ENCODE measurements around the gene DOK3. TPM values are rescaled to one million over a fixed set of nuclear protein-coding genes. Genes with fewer than 3 reads are reported as not detected.

DOK3 gene
- total RNA-seq, 6 donors from 2014 or later = 17.4 to 113 (median 75.9) TPM

GRCh38 chr5:177507596-177508220, 1.9 kb downstream of the DOK3 start:
- DNase-seq = no peak
- Histone ChIP-seq H3K4me3 (peak overlapping the region in 3 of 4 donors; percentile 37 to 48 (median 47)), H3K36me3 (peaks cover 0 to 36% (median 28%) of the 10 kb centered on the region in 4 donors), H3K9me3 (no peaks in the 10 kb centered on the region), H3K27ac (peak overlapping the region; percentile 88 to 92 (median 92)), H3K27me3 (no peaks in the 10 kb centered on the region), H3K4me1 (peaks cover 0 to 19% (median 13%) of the 10 kb centered on the region in 4 donors)
- 73 to 76% methylated on average over 17 of the region's 17 CpGs for WGBS, 2 donors
- ATAC-seq (ENCODE audit: low FRiP score in 2 of 2) = peak; percentile 0 to 16
- no peak for TF ChIP-seq EP300 (IDR thresholded peaks at IDR 0.05)
- TF ChIP-seq, protein P1, sequence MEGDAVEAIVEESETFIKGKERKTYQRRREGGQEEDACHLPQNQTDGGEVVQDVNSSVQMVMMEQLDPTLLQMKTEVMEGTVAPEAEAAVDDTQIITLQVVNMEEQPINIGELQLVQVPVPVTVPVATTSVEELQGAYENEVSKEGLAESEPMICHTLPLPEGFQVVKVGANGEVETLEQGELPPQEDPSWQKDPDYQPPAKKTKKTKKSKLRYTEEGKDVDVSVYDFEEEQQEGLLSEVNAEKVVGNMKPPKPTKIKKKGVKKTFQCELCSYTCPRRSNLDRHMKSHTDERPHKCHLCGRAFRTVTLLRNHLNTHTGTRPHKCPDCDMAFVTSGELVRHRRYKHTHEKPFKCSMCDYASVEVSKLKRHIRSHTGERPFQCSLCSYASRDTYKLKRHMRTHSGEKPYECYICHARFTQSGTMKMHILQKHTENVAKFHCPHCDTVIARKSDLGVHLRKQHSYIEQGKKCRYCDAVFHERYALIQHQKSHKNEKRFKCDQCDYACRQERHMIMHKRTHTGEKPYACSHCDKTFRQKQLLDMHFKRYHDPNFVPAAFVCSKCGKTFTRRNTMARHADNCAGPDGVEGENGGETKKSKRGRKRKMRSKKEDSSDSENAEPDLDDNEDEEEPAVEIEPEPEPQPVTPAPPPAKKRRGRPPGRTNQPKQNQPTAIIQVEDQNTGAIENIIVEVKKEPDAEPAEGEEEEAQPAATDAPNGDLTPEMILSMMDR (IDR thresholded peaks at IDR 0.05) = peak in 2 of 6 experiments; percentile 16 to 36

DNA sequence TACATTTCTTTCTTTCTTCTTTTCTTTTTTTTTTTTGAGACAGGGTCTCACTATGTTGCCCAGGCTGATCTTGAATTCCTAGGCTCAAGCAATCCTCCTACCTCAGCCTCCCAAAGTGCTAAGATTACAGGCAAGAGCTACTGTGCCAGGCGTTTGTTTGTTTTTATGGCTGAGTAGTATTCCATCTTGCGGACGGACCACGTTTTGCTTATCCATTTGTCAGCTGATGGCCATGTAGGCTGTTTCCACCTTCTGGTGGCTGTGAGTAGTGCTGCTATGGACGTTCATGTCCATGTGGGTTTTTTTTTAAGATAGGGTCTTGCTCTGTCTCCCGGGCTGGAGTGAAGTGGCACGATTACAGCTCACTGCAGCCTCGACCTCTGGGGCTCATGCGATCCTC, 2.5 kb downstream of the DOK3 start:
- 79 to 84% methylated on average over 9 of the region's 9 CpGs for WGBS, 2 donors
- Histone ChIP-seq H3K27ac (no peak overlapping the region), H3K27me3 (no peaks in the 10 kb centered on the region), H3K4me3 (peak overlapping the region in 2 of 4 donors; percentile 37 to 48), H3K36me3 (peaks cover 0 to 30% (median 22%) of the 10 kb centered on the region in 4 donors), H3K9me3 (no peaks in the 10 kb centered on the region), H3K4me1 (peaks cover 0 to 19% (median 13%) of the 10 kb centered on the region in 4 donors)
- TF ChIP-seq POLR2A (IDR thresholded peaks at IDR 0.05) (no peak), EP300 (IDR thresholded peaks at IDR 0.05) (no peak), POLR2AphosphoS5 (IDR thresholded peaks at IDR 0.05) (no peak)
- TF ChIP-seq, protein P1 (IDR thresholded peaks at IDR 0.05) = no peak
- no peak for DNase-seq
- no peak for ATAC-seq (ENCODE audit: low FRiP score in 2 of 2)

DNA sequence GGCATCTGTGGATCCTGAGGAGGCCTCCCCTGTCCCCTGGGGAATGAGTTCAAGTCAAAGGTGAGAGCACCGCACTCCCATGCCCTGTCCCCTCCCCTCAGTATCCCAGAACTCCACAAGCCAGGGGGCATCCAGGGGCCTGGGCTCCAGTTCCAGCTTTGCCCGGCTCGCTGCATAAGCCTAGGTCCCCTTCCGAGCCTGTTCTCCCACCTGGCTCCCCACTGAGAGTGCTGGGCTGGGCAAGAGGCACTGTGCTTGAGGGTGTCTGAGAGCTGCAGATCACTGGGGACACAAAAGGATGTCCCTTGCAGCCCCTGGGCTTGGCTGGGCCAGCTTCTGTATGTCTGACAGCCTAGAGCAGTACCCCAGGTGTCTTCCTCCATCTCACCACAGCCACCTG, 4.6 kb downstream of the DOK3 start:
- no peak overlapping the region for H3K27ac ChIP-seq
- 82 to 97% methylated on average over 4 of the region's 4 CpGs for WGBS, 2 donors
- ATAC-seq (ENCODE audit: low FRiP score in 2 of 2) (no peak), DNase-seq (no peak)
- H3K36me3 ChIP-seq = peaks cover 0 to 11% (median 6%) of the 10 kb centered on the region in 4 donors
- H3K27me3 ChIP-seq = no peaks in the 10 kb centered on the region
- H3K4me3 ChIP-seq = no peak overlapping the region
- H3K9me3 ChIP-seq = no peaks in the 10 kb centered on the region
- TF ChIP-seq POLR2A (IDR thresholded peaks at IDR 0.05) (no peak), EP300 (IDR thresholded peaks at IDR 0.05) (no peak), POLR2AphosphoS5 (IDR thresholded peaks at IDR 0.05) (no peak)
- TF ChIP-seq, protein P1 (IDR thresholded peaks at IDR 0.05) = no peak
- H3K4me1 ChIP-seq = peaks cover 4 to 14% (median 8%) of the 10 kb centered on the region in 4 donors

DNA sequence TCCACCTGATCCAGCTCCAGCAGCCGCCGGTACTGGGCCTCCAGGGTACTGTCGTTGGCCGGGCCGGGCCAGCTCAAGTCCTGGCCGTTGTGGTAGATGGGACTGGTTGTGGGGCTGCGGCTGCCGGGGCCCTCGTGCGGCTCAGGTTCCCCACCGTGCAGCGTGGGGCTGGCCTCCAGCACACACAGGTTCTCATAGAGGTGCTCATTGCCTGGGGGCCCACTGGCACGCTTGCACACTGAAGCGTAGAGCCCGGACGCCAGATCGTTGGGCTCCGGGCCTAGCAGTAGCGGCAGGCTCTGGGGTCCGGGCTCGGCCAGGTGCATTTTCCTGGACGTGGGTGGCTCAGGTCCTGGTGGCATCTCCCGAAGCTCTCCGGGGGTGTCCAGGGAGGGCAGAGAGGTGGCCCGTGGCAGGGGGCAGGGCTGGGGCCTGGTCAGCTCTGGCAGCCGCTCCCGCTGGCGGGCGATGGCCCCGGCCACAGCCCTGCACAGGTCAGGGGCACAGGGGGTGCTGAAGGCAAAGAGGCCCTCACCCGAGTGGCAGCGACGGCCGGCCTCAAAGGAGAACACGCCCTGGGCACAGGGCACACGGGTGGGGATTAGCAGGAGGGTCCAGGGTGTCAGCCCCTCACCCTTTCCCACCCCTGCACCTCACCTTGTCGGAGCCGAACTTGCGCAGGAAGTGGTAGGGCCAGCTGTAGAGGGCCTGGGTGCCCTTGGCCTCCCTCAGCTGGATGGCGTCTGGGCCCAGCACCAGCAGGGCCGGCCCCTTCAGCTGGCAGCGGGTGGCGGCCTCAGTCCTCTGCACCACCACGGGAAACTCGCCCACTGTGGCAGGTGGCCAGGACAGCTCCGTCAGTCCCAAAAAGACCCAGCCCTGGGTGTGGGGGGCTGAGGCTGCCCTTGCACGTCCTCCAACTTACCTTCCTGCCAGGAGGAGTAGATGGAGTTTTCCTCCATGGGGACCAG, 5.3 kb downstream of the DOK3 start:
- H3K27ac ChIP-seq = no peak overlapping the region
- H3K4me3 ChIP-seq = no peak overlapping the region
- no peaks in the 10 kb centered on the region for H3K27me3 ChIP-seq
- no peak for DNase-seq
- no peaks in the 10 kb centered on the region for H3K9me3 ChIP-seq
- no peak for ATAC-seq (ENCODE audit: low FRiP score in 2 of 2)
- TF ChIP-seq, protein P1 (IDR thresholded peaks at IDR 0.05) = no peak
- TF ChIP-seq EP300 (IDR thresholded peaks at IDR 0.05) (no peak), POLR2AphosphoS5 (IDR thresholded peaks at IDR 0.05) (no peak), POLR2A (IDR thresholded peaks at IDR 0.05) (no peak)
- H3K36me3 ChIP-seq = peaks cover 0 to 11% (median 6%) of the 10 kb centered on the region in 4 donors
- WGBS, 2 donors = 88 to 89% methylated on average over 6 to 35 of the region's 47 CpGs
- peaks cover 4 to 7% (median 4%) of the 10 kb centered on the region in 4 donors for H3K4me1 ChIP-seq

Measured in upper lobe of left lung (tissue), 6 donors.